Heart left ventricle (tissue), 13 donors: ENCODE measurements around the gene RGS10.

Experiments used
- POLR2A ChIP-seq, 2 donors: fragments of 450-650 bp; IDR thresholded peaks; one replicate each; pipeline ENCODE4 v1.6.1; 2017; ENCODE audit warnings: antibody characterized with exemption in 2 of 2, mild to moderate bottlenecking in 2 of 2, moderate library complexity in 2 of 2
- TF ChIP-seq, protein P1 (sequence below), 12 donors: fragments of 200-600 bp; sonication (generic) in 4 of 12; IDR thresholded peaks; one replicate each; pipeline versions ENCODE4 v1.5.0 to v1.8.0; 2018 to 2022; ENCODE audit warnings: antibody characterized with exemption in 12 of 12, mild to moderate bottlenecking in 5 of 12
- donor health status: ischemic (EF 13 %, LVEDD 7.1; RV severe dilation, severe dysfunction).
- donor health status: DM: no; HTN: yes; CAD: no.
- donor health status: DM: no; HTN: no; CAD: no.
- donor health status: ischemic (EF 25% LVEDD 6.9; RV normal size, moderate dysfunction).
- donor health status: ischemic (EF 25% LVEDD 5.7; RV mildly dilated, moderate dysfunction).
- donor health status: ischemic (EF 35%, LVEDD 5.7; RV mildly dilated, moderate dysfunction).
- donor health status: nonischemic (EF 11% LVEDD 7.7; RV severe dilation, severe dysfunction).
- donor health status: DM: yes; HTN: yes; CAD: no.
- donor health status: PGD.
- donor health status: ischemic (EF 29% LVEDD 5.4; RV normal size, mild dysfunction).
- donor health status: nonischemic (EF 23%, LVEDD 6.1; RV moderate dilation, normal function).

DNA sequence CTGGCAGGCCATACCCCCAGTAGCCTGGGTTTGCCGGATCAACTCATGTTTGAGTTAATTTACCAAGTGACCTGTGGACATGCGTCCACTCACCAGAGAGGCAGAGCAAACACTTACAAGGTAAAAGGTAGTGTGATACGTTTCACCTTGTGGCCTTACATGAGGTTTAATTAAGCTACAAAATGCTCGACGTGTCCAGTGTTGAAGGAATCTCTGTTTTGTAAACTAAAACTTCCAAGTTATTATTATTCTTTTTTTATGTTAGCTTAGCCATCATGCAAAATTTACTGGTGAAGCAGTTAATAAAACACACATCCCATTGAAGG is 42.9 kb downstream of the RGS10 start:
- TF ChIP-seq, protein P1, sequence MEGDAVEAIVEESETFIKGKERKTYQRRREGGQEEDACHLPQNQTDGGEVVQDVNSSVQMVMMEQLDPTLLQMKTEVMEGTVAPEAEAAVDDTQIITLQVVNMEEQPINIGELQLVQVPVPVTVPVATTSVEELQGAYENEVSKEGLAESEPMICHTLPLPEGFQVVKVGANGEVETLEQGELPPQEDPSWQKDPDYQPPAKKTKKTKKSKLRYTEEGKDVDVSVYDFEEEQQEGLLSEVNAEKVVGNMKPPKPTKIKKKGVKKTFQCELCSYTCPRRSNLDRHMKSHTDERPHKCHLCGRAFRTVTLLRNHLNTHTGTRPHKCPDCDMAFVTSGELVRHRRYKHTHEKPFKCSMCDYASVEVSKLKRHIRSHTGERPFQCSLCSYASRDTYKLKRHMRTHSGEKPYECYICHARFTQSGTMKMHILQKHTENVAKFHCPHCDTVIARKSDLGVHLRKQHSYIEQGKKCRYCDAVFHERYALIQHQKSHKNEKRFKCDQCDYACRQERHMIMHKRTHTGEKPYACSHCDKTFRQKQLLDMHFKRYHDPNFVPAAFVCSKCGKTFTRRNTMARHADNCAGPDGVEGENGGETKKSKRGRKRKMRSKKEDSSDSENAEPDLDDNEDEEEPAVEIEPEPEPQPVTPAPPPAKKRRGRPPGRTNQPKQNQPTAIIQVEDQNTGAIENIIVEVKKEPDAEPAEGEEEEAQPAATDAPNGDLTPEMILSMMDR (IDR thresholded peaks at IDR 0.05): no peak
- TF ChIP-seq POLR2A (IDR thresholded peaks at IDR 0.05): no peak
